ENCODE results near the gene CAD.

GRCh38 chr2:27182346-27182745 lies 34.8 kb upstream of the CAD start:
- TF ChIP-seq CTCF (IDR thresholded peaks at IDR 0.05 in 2 of 3, conservative IDR thresholded peaks at IDR 0.05 in 1 of 3; ENCODE audit: borderline replicate concordance in 1 of 3, insufficient read depth in 1 of 3, low read depth in 2 of 3, low read length in 2 of 3) (no peak), EZH2phosphoT487 (IDR thresholded peaks at IDR 0.05; ENCODE audit: borderline replicate concordance) (no peak), POLR2AphosphoS5 (IDR thresholded peaks at IDR 0.05; ENCODE audit: low read depth, low read length) (no peak), RAD21 (IDR thresholded peaks at IDR 0.05; ENCODE audit: low read depth) (no peak), ATF3 (IDR thresholded peaks at IDR 0.05) (no peak), JUND (IDR thresholded peaks at IDR 0.05) (no peak), FOSL1 (IDR thresholded peaks at IDR 0.05; ENCODE audit: low read depth) (no peak), MAX (IDR thresholded peaks at IDR 0.05) (no peak), REST (IDR thresholded peaks at IDR 0.05; ENCODE audit: low read depth) (no peak), EGR1 (IDR thresholded peaks at IDR 0.05; ENCODE audit: low read depth) (no peak), POLR2A (IDR thresholded peaks at IDR 0.05; ENCODE audit: borderline replicate concordance, extremely low read depth, insufficient read depth, insufficient read length) (no peak), ELF1 (IDR thresholded peaks at IDR 0.05; ENCODE audit: borderline replicate concordance, low read depth) (no peak), ZNF274 (IDR thresholded peaks at IDR 0.05; ENCODE audit: low read depth, low read length) (no peak), EZH2 (IDR thresholded peaks at IDR 0.05) (no peak)

All from HCT116 (cell line).